Measurements from ENCODE around the gene GABBR2. TPM values are rescaled to one million over a fixed set of nuclear protein-coding genes. Genes with fewer than 3 reads are reported as not detected.

Gene GABBR2
- total and polyA plus RNA-seq, 9 of the 15 experiments (the other 6 are each of a cell fraction or from before 2014, with no cell fraction given), result 0.15 to 1.9 (median 0.32) TPM

DNA sequence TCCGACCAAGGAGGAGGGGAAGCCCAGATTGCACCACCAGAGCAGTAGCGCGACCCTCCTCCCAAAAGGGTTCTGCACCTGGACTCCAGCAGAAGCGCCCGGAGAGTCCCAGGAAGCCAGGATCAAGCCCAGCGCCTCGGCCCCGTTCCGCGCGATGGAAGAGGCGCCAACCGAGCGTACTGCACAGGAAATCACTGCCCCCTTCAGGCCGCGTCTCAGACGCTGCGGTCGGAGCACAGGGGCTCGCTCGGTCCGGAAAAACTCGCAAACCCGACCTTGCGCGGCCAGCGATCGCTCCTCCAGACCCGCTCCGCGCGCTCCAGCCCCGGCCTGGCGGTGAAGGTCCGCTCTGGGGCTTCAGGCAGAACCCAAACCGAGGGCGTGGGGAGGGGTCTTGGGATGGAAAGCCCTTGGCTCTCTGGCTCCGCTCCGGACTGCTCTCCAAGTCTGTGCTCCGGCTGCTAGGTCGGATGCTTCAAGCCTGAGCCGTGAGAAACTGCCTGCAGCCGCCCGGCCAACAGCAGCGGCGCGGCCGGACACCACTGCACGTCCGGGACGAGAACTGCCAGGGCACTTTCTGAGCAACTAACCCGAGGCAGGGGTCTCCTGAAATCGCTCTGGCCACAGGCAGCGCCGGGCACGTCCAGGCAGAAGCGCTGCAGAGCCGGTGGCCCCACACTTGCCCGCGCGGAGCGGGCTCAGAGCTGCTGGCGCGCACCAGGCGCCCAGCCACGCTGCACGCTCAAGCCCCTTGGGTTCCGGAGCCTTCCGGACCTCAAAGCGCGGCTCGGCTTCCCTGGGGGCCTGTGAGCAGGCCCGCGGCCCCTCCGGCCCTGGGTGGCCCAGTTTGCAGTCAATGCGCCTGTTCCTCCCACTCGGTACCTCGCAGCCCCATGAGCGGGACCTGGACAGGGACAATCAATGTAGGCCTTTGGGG lies 1.3 kb downstream of the GABBR2 start (continued):
- no peak for TF ChIP-seq YY1 (IDR thresholded peaks at IDR 0.05; ENCODE audit: borderline replicate concordance in 1 of 3, control insufficient read depth in 1 of 3, extremely low read depth in 1 of 3, insufficient read depth in 3 of 3, insufficient read length in 1 of 3, insufficient replicate concordance in 2 of 3, low read depth in 1 of 3, low read length in 2 of 3)
- TF ChIP-seq TCF7L2 (IDR thresholded peaks at IDR 0.05; ENCODE audit: low read depth, low read length), result no peak
- TF ChIP-seq DNMT1 (IDR thresholded peaks at IDR 0.05), result no peak
- no peak for TF ChIP-seq ZNF184 (CRISPR knock-in tag; IDR thresholded peaks at IDR 0.05)
- no peak for TF ChIP-seq TAF1 (IDR thresholded peaks at IDR 0.05; ENCODE audit: control insufficient read depth, extremely low read depth, insufficient read depth, low read length, severe bottlenecking)
- no peak for TF ChIP-seq FOXA1 (IDR thresholded peaks at IDR 0.05; ENCODE audit: borderline replicate concordance)
- TF ChIP-seq, protein P1, sequence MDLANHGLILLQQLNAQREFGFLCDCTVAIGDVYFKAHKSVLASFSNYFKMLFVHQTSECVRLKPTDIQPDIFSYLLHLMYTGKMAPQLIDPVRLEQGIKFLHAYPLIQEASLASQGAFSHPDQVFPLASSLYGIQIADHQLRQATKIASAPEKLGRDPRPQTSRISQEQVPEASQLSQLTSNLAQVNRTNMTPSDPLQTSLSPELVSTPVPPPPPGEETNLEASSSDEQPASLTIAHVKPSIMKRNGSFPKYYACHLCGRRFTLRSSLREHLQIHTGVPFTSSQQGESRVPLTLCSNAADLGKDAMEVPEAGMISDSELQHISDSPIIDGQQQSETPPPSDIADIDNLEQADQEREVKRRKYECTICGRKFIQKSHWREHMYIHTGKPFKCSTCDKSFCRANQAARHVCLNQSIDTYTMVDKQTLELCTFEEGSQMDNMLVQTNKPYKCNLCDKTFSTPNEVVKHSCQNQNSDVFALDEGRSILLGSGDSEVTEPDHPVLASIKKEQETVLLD (IDR thresholded peaks at IDR 0.05), result no peak
- no peak for TF ChIP-seq ETV6 (IDR thresholded peaks at IDR 0.05; ENCODE audit: borderline replicate concordance in 1 of 2, low read depth in 2 of 2, low read length in 1 of 2)
- no peak for TF ChIP-seq ETV6 (CRISPR knock-in tag; IDR thresholded peaks at IDR 0.05; ENCODE audit: borderline replicate concordance)
- no peak for TF ChIP-seq C11orf30 (IDR thresholded peaks at IDR 0.05; ENCODE audit: low read depth)
- TF ChIP-seq, protein P2, sequence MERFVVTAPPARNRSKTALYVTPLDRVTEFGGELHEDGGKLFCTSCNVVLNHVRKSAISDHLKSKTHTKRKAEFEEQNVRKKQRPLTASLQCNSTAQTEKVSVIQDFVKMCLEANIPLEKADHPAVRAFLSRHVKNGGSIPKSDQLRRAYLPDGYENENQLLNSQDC (CRISPR knock-in tag; IDR thresholded peaks at IDR 0.05), result no peak
- no peak for TF ChIP-seq HDAC2 (IDR thresholded peaks at IDR 0.05)
- TF ChIP-seq NFE2L1 (tag; IDR thresholded peaks at IDR 0.05; ENCODE audit: borderline replicate concordance, low read depth), result no peak
- peak; percentile 36; the same call in 1 of the 2 replicates for TF ChIP-seq L3MBTL2 (IDR thresholded peaks at IDR 0.05)
- TF ChIP-seq MEF2A (IDR thresholded peaks at IDR 0.05; ENCODE audit: control insufficient read depth, low read depth, low read length), result no peak
- TF ChIP-seq FOXM1 (IDR thresholded peaks at IDR 0.05; ENCODE audit: low read depth), result no peak
- TF ChIP-seq FOXM1 (CRISPR knock-in tag; IDR thresholded peaks at IDR 0.05; ENCODE audit: low read depth), result no peak
- peak; percentile 86; the same call in 1 of the 2 replicates for TF ChIP-seq EZH2 (IDR thresholded peaks at IDR 0.05; ENCODE audit: borderline replicate concordance, low read depth, low read length)
- TF ChIP-seq NR3C1 (CRISPR knock-in tag; IDR thresholded peaks at IDR 0.05), result no peak
- TF ChIP-seq SNIP1 (IDR thresholded peaks at IDR 0.05; ENCODE audit: low read depth), result no peak
- TF ChIP-seq BACH1 (tag; IDR thresholded peaks at IDR 0.05), result no peak
- no peak for TF ChIP-seq ETV1 (tag; conservative IDR thresholded peaks at IDR 0.05; ENCODE audit: low read depth)
- TF ChIP-seq MTA3 (IDR thresholded peaks at IDR 0.05; ENCODE audit: borderline replicate concordance), result 0 out of 2 replicates have a peak, but pooled peaks have one; percentile 19
- peak; percentile 64 to 84 for TF ChIP-seq RAD21 (CRISPR knock-in tag; conservative IDR thresholded peaks at IDR 0.05 in 1 of 2, IDR thresholded peaks at IDR 0.05 in 1 of 2)
- TF ChIP-seq ATF1 (CRISPR knock-in tag; IDR thresholded peaks at IDR 0.05), result no peak
- 0 out of 2 replicates have a peak, but pooled peaks have one; percentile 21 for TF ChIP-seq ATF1 (tag; IDR thresholded peaks at IDR 0.05)
- no peak for TF ChIP-seq ZNF263 (CRISPR knock-in tag; IDR thresholded peaks at IDR 0.05; ENCODE audit: borderline replicate concordance)
- TF ChIP-seq ZNF384 (IDR thresholded peaks at IDR 0.05; ENCODE audit: low read depth, low read length), result no peak

Measured in K562 (cell line).